TTC549 (cell line): ENCODE data around the gene CALU.

Experiments used
- FAIRE-seq: peaks from 2 replicates; lab custom pipeline; 2012; peaks lifted over from hg19 to GRCh38; lab: Jason Lieb, UNC

The CALU gene

DNA sequence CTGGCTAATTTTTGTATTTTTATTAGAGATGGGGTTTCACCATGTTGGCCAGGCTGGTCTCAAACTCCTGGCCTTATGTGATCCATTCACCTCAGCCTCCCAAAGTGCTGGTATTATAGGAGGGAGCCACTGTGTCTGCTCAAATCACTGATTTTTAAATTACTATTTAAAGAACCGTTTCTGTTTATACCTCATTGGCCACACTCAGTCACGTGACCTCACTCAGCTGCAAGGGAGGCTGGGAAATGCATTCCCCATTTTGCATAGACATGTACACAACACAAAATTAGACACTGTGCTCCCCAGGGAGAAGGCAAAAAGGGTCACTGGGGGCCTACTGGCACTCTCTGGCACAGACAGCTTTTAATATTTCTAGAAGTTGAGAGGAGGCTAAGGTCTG, 13.6 kb upstream of the CALU start:
- FAIRE-seq = no peak

DNA sequence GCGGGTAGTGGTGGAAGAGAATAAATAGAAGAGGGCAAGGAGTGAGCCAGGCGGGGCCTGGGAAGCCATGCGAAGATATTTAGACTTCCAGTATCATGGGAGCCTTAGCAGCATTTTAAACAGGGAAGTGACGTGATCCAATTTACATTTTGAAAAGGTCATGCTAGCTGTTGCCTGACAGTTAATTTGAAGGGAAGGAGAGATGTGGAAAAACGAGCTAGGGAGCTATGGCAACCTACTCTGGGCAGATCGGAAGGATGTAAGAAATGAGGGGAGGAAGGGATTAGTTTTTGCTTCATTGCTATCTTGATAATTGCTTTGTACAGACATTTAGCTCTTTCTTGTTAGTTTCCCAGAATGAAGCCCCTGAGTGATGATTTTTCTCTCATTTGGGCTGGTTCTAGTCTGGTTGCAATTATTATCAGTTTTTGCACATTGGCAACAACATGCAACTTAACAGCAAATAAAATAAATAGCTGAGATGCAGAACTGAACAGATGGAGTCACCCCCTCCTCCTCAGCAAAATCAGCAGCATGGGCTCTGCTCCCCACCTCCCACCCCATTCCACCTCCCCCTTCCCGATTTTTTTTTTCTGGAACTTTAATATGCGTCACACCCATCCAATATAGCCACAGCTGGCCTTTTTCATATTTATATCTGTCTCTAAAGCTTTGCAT, 13.0 kb upstream of the CALU start:
- no peak for FAIRE-seq

DNA sequence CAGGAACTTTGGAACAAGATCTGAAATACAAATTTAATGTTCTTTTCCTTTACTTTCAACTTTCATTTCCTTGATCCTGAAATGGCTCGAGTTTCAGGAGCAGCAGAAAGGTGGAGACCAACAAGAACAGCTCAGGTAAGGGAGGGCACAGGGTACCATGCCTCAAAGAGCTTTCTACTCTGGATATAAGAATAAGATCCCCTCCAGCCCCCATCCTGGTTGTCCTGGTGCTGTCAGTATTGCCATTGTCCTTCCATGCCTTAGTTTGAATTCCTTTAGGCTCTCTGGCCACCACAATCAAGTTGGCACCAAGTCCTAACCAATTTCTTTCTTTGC, 12.5 kb upstream of the CALU start:
- FAIRE-seq = no peak

DNA sequence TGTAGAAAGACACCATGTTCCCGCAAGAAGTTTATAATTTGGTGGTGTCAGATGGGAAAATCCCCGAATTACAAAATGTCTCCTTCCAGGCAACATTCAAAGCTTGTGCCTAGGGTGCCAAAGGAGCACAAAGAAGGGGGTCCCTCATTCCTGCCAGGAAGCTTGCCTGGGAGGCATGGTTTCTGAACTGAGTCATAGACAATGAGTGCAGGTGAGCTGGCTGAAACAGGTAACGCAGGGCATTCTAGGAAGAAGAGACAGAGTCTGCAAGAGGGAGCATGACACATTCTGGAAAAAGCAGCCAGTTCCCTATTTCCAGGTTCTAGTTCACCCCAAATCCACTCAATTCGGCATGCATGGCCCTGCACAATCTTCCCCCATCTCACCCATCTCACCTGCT, 11.9 kb upstream of the CALU start:
- no peak for FAIRE-seq

DNA sequence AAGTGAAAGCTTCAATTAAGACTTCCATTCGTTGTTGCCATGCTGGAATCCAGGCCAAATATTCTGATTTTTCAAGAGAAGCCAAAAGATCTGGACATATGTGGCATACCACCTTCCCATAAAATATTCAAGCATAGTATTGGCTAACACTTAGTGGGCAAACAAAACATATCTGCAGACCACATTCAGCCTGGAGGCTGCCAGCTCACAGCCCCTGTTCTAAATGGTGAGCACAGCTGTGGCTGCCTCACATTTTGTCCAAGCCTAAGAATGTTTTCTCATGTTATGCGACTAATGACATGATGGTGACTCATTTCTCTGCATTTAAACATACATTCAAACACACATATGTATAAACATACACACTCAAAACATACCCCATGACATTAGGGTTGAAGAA, 10.6 kb upstream of the CALU start:
- FAIRE-seq = no peak

DNA sequence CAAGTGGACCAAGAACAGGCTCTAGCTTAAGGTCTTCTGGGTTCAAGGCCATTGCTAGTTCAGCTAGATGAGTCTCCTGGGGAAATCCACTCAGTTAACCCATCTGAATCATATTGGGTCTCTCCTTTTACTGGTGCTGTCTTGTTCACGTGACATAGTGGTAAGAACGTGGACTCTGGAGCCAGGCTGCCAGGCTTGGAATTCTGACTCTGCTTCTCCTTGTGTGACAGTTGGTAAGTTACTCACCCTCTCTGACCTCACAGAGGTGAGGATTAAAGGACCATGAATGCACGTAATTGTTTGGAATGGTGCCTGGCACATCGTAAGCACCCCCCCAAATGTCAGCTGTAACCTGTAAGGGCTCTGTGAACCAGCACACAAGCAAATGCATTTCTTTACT, 9.7 kb upstream of the CALU start:
- FAIRE-seq = no peak

DNA sequence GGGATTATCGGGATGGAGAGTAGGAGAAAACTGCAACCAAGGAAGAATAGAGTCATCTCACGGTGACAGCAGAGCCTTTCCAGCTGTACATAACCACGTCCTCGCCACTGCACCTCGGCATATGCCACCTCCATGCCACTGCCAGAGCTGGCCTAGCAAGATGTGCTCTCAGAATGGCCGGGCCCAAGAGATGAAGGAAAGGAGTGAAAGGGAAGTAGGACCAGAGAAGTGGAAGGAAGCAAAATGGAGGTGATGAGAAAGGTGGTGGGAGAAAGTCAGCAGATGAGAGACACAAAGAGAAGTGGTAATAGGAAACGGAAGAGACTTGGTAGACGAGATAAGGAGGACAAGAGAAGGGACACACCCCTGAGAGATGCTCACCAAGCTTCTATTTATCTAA, 8.0 kb upstream of the CALU start:
- no peak for FAIRE-seq

DNA sequence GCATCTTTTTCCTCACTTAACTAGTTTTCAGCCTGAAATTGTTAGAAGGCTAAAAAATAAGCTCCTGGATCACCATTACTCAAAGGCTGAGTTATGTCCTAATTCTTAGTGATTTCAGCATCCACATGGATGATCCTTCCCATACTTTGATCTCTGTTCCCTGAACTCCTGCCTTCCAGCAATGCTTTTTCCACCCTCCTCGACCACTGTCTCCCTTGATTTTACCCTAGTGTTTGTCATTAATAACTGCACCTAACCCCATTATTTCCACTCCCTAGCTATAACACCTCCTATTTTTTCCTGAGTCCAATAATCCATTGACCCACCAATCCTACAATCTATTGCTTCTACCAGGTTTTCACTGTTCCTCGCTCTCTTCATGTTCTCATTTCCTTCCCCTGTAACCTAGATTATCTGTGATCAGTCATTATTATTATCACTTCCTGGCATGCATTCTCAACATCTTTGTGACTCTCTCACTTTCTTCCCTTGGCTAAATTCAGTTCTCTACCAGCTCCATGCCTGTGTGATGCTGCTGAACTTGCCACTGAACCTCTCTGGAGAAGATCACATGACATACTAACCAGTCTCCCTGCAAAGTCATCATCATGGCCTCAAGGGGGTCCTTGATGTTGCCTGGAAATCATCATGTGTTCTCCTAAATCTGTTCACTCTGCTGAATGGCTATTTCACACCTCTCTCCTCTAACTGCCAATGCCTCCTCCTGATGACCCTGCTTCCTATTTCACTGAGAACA, 6.5 kb upstream of the CALU start:
- no peak for FAIRE-seq

DNA sequence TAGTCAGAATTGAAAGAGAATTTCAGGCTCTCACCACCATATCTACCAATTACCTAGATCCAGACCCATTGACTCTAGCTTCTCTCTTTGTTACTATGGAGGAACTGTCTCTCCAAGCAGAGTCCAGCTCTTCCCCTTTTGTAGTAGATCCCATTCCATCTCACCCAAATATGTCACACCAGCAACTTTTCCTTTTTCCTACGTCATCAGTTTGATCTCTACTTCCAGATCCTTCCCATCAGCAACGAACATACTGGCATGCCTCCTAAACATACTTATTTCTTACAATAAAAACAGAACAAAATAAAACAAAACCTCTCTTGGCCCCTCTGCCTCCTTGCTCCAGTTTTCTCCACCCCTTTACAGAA, 5.9 kb upstream of the CALU start:
- FAIRE-seq = no peak

DNA sequence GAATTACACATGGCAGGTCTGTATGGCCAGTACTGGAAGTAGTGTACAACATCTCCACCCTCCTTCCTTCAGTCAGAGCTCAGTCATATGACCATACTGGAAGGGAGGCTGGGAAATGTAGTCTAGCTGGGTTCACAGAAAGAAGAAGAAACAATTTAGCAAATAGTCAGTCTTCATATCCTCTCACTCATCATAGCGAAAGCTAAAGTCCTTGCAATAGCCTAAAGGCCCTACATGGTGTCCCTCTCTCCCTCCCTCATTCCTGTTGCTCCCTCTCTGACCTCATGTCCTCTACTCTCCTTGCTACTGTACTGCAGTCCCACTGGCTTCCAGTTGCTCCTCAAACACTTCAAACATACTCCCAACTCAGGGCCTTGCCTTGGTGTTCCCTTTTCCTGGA, 4.3 kb upstream of the CALU start:
- no peak for FAIRE-seq

DNA sequence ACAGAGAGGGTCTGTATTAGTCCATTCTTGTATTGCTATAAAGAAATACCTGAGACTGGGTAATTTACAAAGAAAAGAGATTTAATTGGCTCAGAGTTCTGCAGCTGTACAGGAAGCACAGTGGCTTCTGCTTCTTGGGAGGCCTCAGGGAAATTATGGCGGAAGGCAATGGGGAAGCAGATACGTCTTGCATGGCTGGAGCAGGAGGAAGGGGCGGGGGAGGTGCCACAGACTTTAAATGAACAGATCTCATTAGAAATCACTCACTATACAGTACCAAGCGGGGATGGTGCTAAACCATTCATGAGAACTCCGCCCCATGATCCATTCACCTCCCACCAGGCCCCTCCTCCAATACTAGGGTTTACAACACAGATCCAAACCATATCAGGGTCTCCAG, 3.7 kb upstream of the CALU start:
- FAIRE-seq = no peak

DNA sequence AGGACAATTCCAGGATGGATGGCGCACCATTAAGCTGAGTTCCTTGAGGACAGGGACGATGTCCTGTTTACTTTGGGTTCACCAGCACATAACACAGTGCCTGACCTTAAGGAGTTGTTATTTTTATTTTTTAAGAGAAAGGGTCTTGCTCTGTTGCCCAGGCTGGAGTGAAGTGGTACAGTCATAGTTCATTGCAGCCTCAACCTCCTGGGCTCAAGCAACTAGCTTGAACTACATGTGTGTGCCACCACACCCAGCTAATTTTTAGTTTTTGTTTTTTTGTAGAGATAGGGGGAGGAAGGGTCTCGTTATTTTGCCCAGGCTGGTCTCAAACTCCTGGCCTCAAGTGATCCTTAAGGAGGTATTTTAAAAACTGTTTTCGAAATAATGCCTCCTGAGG, 1.7 kb upstream of the CALU start:
- no peak for FAIRE-seq

DNA sequence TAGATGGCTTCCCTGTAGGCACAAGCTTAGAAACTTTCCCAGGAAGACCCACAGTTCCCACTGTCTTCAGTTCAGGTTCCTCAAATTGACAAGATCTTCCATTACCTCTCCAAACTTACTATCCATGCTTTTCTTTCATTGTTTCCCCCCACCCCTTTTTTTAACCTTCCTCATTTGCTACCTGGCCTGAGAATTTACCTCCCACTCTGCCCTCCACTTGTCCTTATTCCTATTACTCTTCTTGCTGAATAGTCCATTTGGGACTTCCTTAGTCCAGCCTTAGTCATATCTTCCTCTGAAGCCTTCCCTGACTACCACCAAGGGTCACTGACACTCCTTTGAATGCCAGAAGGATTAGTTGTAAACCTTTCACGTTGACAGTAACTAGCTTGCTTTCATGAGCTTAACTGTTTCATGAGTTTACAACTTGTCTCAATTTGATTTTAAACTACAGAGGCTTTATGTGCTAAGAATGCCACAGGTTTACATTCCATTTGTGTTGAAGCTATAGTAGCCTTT, 1.2 kb upstream of the CALU start:
- no peak for FAIRE-seq

DNA sequence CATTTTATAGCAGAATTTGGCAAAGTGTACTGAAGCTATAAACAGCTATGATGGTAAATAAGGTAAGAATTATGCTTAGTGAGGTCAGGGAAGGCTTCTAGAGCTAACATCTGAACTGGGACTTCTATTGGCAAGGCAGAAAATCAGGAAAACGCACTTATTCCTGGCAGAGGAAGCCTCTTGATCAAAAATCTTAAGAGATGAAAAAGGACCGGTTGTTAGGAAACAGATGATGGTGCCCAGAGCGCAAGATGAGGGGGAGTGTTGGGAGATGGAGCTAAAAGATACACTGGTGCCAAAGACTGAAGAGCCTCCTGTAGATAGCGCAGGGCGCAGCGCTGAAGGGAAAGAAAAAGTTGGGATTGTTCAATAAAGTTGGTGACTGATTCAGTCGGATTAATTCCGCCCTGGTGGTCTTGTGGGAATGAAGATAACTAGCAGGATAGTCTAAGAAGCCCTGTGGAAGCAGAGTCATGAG, 550 bp upstream of the CALU start:
- FAIRE-seq = no peak

DNA sequence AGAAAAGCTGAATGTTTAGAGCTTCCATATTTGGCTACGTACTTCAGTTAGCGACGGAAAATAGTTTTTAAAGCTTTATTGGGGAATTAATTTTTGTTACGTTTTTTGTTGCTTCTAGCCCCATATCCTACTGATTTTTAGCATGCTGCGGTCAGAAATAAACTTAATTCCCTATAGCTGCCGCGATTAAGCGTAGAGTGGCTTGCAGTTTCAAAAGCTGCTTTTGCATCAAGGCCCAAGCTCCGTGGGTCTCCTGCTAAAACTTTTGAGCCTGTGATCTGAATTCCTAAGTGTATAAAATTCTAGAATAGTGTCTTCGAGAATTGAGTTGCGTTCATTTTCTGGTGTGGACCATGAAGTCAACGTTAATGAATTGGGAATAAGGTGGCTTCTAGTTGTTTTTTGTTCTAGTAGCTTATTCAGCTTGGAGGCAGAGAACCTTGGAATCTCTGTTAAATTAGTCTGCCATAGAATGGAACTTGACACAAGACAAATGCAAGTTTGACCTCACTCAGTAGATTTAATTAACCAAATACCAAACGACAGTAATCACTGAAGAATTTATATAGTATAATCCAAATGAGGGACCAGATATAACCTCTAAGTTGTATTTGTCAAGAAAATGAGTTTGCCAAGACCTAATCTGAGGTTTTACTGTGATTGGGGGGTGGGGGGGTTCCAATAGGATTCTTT, 977 bp downstream of the CALU start:
- no peak for FAIRE-seq

DNA sequence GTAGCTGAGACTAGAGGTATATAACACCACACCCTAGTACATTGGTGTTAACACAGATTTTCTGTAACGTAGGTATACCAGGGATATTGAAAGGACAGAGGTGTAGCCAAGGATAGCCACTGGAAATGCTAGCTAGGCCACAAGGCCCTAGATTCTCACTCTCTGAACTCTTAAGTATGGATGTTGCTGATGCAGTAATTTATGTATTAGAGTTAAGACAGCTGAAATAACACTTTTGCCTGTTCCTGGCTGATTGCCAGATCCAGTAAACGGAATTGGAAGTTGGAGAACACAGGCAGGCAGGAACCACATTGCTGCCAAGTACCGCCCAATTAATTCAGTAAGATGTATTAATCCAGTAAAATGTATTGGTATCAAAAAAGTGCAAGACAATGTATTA, 1.8 kb downstream of the CALU start:
- no peak for FAIRE-seq

DNA sequence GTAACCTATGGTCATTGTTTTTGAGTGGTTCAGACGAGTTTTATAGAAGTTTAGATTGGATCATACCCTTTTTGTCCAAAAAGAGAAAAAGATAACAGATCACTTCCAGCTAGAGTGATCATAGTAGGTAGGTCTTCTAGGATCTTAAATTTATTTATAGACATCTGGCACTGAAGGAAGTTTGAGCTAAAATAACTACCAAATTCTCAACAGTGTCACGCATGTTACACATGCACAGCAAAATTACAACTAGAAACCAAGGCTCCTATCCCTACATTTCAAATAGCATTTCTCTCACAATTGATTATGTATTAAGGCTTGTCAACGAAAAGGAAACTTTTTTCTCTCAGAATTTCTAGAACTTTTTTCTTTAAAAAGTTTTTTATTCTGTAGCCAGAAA, 2.3 kb downstream of the CALU start:
- no peak for FAIRE-seq

DNA sequence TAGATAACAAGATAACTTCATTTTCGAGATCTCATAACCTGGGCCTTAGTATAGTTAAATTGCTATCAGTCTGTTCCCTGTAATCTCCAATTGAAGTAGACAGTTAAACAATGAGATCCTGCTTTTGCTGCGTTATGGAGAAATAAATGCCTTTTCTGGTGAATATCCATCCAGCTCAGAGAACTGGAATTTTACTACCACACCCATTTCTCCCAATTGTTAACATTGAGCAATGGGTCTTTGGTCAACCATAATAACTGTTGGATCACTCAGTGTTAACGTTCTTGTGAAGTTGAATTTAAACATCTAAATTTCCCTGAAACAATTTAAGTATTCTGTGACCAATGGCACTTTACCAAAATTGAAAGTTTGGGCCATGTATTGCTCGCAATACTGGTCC, 3.0 kb downstream of the CALU start:
- no peak for FAIRE-seq

DNA sequence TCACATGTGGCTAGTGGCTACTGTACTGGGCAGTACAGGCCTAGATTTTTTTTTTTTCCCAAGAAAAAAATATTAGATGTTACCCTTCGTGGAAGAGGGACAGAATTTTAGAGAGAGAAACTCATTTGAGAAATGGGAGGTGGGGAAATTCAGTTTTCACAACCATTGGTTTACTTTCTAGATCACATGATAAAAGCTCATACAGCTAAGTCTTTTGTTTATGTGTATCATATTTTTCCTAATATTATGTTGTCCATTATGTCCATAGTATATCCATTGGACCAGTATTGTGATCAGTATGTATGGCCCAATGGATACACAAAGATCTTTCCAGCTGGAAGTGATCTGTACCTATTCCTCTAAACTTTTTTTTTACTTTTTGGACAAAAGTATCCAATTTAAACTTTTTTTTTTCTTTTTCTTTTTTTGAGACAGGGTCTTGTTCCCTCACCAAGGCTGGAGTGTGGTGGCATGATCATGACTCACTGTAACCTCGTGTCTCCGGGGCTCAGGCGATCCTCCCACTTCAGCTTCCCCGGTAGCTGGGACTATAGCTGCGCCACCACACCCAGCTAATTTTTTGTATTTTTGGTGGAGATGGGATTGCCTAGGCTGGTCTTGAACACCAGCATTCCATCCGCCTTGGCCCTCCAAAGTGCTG, 4.1 kb downstream of the CALU start:
- no peak for FAIRE-seq

DNA sequence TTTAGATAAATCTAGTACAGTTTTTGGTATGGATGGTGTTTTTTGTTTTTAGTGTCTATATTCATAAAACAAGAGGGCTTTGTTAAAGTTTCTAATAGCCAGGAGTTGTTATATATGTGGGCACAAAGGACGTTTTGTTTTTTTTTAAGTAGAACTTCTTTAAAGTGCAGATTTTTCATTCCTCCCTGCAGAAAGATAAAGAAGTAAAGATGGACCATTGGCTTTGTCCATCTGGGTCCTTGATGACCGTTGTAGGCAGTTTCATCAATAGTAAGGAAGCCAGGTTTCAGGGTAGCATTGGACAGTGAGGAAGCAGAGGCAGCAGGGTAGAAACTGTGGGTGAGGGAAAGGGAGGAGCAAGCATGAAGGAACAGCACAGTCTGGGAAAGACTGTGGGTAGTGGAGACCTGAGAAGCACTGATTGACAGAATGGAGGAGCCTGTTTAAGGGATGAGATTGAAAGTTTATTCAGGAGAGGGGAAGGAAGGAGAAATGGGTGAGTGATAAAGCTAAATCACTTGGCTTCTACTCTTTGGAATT, 5.3 kb downstream of the CALU start:
- no peak for FAIRE-seq

DNA sequence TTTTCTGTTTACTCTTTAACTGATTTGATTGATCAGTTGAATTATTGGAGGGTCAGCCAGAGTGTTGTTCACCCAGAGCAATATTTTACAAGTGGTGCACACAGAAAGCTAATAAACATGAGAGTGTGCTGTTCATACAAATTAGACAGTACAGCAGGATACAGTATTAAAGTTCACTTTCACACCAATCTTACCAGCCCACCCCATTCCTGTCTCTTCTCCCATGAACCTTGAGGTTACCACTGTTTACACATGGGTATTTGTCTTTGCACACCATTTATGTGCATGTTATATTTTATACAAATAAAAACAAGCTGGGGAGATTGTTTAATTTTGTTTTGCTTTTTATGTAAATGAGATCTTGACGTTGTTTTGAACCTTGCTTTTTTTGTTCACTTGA, 6.5 kb downstream of the CALU start:
- no peak for FAIRE-seq

DNA sequence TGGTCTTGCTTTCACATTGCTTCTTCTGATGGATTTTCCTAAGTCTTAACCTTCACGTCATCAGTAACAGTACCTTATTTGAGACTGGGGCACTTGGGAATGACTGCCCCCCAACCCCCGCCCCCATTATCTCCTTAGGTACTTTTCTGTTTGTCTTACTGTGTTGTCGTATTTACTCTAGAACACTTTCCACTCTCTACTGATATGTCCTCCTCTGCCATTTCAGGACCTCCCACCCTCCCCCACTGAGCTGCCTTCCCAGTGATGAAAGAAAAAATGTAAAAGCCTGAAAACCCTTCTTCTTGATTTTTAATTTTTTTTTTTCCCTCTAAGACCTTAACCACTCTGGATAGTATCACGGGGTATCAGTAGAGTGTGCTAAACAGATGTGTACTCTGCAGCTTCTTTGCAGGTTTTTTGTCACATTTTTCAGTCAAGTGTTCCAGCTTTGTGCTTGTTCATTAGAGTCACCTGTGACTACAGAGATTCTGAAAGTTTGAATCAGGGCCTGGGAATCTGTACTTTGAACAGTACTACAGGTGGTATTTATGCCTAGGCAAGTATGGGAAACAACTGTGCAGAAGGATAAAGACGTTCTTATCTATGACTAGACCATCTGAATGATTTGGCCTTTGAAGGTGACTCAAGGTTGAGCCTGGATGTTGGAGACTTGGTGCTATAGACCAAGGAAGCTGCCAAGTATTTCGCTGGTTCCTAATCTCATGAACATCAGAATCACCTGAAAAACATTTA, 8.3 kb downstream of the CALU start:
- FAIRE-seq = no peak
